Epidermal melanocyte (primary cell): ENCODE results near the gene ATF2.
"Not testable (repeated sequence)": the region's sequence is repeated elsewhere in the genome, so short reads cannot be mapped to it uniquely, and the experiment has no call there.

Experiments used
- DNase-seq: peaks from one replicate; pipeline ENCODE4 v3.0.0; 2011; ENCODE audit warnings: low spot score; ENCODE audit not compliant: insufficient read length

Gene ATF2

DNA sequence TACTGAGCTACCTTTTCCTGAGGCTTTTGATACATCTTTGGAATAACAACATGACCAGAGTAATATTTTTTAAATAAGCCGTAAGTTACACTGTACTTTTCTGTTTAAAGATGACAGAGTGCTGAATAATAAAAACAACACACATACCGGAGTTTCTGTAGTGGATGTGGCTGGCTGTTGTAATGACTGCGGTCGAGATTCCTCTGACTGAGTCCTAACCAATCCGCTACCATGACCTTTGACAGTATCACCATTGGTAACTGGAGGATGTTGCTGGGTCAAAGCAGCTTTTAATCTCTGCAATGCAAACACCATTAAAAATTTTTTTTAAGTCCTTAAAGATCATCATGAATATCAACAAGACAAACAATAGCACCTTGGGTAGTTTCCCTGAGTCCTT is 70.7 kb downstream of the ATF2 start:
- no peak for DNase-seq

DNA sequence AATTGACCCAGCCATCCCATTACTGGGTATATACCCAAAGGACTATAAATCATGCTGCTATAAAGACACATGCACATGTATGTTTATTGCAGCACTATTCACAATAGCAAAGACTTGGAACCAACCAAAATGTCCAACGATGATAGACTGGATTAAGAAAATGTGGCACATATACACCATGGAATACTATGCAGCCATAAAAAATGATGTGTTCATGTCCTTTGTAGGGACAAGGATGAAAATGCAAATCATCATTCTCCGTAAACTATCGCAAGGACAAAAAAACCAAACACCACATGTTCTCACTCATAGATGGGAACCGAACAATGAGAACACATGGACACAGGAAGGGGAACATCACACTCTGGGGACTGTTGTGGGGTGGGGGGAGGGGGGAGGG is 83.9 kb downstream of the ATF2 start:
- DNase-seq = not testable (repeated sequence)

DNA sequence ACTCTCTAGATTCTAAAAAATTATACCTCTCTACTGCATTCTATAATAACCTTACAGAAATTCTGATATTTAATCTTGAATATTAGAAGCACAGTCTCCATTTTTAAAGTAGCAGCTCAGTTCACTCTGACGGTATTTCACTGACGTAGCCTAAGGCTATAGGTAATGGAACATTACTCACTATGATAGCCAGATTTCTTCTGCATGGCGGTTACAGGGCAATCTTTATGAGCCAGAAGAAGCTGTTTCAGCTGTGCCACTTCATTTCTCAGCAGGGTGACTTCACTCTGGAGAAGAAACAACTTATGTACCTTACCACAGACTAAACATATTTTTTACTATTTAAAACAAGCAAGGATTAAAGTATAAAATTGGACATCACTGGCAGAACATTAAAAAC is 87.5 kb downstream of the ATF2 start:
- no peak for DNase-seq

DNA sequence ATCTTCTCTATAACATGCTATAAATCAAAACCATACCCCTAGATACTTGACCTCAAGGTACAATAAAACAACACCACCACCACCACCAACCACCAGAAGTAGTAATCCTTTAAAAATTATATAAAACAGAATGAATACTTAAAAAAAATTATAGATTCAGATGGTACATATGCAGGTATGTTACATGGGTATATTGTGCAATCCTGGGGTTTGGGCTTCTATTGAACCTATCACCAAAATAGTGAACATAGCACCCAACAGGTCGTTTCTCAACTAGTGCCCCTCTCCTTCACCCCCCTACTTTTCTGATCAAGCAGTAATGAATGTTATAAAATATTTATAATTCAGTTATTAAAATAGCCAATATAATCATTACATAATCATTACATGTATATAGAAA is 91.7 kb downstream of the ATF2 start:
- no peak for DNase-seq

DNA sequence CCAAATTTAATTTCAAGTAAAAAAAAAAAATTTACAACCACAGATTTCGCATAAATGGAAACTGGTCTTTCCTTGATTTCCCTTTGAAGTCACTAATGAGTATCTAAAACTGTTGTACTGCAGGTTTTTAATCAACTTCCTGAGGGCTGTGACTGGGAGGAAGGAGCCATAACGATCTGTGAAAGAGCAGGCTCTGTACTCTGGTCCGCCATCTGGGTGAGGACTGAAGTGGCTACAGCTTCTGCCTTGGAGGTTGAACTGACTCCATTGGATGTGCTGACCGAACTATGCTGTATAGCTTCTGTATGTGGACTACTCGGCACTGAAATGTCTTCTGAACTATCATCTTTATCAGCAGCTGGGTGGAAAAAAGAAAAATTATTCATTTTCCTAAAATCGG is 93.5 kb downstream of the ATF2 start:
- DNase-seq = no peak

DNA sequence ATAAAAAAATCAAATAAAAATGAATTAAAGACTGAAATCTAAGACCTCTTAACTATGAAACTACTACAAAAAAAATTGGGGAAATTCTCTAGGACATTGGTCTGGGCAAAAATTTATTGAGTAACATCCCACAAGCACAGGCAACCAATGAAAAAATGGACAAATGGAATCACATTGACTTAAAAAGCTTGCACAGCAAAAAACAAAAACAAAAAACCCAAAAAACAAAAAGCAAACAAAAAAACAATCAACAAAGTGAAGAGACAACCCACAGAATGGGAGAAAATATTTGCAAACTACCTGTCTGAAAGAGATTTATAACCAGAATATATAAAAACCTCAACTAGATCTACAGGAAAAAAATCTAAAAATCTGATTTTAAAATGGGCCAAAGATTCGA is 99.5 kb downstream of the ATF2 start:
- no peak for DNase-seq

DNA sequence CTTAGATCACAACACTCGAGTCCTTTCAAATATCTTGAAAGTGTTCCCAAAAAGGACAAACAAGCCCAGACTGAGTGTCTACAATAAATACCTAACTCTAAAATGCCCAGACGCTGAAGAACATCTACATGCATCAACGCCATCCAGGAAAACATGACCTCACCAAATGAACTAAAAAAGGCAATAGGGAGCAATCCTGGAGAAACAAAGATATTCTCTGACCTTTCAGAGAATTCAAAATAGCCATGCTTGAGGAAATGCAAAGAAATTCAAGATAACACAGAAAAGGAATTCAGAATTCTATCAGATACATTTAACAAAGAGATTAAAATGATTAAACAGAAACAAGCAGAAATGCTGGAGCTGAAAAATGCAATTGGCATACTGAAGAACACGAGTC is 101.6 kb downstream of the ATF2 start:
- no peak for DNase-seq

DNA sequence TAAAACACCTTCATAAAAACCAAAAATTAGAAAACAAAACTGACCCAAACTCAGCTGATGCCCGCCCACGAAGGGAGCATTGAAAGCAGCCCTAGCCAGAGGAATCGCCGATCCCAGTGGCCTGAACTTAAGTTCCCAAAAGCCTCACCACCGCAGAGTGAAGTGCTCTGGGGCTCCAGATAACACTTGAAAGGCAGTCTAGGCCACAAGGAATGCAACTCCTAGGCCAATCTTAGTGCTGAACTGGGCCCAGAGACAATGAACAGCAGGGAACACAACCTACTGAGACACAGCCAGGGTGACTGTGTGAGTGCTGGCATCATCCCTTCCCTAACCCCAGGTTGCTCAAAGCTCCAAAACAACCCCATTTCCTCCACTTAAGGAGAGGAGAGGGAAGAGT is 103.2 kb downstream of the ATF2 start:
- DNase-seq = no peak

DNA sequence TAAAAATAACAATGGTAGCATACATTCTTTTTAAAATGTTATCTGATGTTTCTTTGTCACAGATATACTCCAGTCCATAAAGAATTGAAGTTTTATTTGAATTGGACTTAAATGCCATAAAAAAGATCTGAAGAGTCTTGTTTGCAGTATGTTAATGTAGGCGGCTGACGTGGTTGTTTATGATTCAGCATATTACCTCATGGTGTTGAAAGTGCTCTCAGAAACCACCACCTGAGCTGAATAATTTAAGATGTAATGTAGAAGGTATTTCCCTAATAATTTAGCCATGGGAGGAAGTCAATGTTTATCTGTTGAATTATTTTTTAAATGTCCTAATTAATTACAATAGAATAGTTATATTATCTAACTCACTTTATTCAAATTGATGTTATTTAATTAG is 104.3 kb downstream of the ATF2 start:
- DNase-seq = no peak

DNA sequence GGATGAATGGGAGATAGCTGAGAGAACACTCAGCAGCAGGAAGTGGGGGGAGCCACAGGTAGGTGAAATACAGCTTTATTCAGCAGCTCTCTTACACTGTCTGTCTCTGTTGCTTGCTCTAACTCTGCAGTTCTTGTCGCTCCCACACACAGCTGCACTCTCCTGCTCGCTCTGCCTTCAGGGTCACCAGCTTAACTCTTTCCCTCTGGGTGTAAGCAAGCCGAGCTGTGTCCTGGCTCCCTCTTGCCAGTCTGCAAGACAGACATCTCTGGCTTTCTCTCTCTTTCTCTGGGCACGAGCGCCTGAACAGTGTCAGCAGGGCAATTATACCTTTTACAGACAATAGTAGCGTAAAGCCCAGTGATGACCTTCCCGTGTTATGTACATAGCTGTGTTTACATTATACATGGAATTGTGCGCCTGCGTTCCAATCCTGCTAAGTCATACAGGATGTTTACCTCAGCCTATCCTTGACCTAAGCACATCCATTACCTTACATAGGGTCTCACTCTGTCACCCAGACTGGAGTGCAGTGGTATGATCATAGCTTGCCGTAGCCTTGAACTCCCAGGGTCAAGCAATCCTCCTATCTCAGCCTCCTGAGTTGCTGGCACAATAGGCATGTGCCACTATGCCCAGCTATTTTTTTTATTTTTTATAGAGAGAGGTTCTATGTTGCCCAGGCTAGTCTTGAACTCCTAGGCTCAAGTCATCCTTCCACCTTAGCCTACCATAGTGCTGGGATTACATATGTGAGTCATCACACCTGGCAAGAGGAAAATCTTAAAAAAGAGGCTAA is 105.0 kb downstream of the ATF2 start:
- DNase-seq = no peak

DNA sequence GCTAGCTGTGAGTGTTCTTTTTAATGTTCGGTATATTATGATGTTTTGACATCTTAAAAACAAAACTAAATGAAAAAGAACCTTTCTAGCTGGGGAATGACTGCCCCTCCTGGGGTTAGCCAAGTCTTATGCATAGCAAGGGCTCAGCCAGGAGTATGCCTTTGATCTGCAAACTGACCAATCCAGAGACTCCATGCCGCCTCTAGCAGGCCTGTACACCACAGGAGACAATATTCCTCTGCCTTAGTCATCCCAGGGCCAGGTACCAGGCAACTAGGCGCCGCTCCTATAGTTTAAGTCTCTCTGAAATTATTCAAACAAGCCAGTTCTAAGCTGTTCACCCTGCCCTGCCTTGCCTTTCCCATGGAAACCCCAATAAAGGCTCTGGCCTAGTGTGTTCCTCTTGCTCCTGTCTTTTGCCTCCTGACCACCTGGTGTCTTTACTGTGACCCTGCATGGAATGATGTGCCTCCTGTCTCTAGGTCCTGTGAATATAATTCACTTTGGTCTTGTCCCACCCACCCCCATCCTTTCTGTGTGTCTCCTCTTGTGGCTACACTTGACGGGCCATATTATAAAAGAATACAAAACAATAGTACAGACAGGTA is 110.8 kb downstream of the ATF2 start:
- no peak for DNase-seq

DNA sequence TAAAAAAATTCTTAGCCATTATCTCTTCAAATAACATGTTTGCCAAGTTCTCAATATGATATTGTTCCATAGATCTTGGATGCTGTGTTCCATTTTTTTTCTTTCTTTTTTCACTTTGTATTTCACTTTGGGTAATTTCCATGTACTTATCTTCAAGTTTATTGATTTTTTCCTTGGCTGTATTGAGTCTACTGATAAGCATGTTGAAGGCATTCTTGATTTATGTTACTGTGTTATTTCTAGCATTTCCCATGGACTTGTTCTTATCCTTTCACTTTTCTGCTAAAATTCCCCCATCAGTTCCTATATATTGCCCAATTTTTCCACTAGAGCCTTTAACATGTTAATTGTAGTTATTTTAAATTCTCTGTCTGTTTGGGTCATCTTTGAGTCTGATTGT is 112.0 kb downstream of the ATF2 start:
- no peak for DNase-seq

DNA sequence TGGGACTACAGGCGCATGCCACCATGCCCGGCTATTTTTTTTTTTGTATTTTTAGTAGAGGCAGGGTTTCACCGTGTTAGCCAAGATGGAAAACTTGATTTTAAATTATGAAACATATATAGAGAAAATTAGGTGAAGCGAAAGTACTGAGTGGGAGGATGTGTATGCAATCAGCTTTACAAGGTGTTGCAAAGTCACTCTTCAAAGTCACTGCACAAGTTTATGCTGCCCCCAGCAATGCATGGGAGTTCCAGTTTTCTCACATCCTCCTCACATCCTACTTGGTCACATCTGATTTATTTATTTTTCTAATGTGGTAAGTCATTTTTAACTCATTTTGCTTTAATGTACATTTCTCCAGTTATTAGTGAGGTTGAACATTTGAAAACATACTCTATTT is 113.7 kb downstream of the ATF2 start:
- no peak for DNase-seq

DNA sequence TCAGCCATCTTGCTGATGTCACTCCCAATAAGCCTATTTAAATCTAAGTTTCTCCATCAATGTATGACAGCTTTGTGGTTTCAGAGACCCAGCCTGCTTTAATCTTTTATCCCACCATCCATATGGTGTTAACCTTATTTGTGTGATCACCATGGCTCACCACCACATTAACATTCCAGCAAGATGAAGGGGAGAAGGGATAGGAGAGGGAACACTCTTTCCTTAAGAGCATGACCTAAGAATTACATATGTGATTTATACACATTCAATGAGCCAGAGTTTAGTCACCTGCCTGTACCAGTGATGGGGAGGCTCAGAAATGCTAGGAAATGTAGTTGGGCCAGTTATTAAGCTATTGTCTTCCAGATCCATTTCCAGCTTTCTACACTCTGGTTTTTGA is 118.3 kb downstream of the ATF2 start:
- no peak for DNase-seq

DNA sequence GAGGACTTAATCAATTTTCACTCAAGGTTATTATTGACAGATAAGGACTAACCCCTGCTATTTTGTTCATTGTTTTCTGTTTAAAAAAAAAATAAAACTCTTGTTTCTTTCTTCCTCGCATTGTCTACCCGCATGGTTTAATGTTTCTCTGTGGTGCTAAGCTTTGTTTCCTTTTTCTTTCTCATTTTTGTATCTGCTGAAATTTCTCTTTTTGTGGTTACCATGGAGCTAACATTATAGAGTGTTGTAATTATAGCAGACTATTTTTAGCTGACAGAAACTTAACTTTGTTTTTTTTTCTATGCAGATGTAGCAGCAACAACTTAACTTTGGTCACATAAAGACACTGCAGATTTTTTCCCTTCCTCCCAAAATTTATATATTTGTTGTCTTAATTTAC is 119.7 kb downstream of the ATF2 start:
- DNase-seq = no peak

DNA sequence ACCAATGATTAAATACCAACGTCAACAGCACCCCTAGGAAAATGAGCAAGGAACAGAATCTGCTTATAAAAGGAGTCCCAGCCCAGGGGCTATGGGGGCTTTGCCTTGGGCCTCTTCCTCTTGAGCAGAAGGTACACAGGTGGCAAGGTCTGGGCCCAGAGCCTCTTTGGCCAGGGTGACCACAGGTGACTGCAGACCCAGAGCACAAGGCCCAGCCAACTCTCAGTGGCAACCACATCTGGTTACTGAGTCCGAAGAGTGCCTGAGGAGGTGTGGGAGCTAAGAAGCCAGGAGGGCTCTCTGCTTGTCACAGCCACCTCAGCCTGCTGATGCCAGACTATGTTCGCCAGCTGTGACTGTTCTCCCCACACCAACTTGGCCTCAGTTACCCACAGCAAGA is 128.5 kb downstream of the ATF2 start:
- DNase-seq = no peak

DNA sequence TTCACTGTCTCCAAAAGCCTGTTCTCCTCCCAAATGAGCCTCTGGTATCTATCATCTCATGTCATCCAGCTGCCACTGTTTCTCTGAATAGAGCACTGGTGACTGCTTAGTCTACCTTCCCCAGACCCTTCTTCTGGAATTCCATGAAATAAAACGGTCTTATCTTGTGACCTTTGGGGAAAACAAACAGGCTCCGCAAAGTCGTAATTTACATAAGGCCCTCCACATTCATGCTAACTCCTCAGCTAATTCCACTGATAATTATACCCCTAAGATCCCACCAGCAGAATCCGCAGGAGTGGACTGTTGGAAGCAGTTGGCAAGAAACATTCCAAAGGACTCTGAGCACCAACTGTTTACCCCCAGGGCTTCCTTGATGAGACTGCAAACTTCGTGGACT is 129.0 kb downstream of the ATF2 start:
- no peak for DNase-seq

DNA sequence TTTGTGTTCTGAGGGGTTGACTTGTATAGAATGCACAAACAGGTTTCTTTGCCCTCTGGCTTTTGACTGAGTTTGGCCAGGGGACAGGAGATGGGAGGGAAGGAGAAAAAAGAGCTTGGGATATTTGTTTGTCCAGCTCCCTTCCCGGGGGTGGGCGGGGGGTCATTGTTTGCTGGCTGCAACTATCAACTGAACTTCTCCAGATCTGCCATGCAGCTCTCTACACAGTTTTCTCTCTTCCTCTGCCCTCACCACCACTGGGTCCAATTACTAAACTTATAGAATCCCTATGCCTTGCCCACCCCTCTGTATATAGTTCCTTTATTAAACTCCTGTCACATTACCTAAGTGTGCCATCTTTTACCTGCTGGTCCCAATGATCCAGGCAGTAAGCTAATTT is 130.1 kb downstream of the ATF2 start:
- DNase-seq = no peak

DNA sequence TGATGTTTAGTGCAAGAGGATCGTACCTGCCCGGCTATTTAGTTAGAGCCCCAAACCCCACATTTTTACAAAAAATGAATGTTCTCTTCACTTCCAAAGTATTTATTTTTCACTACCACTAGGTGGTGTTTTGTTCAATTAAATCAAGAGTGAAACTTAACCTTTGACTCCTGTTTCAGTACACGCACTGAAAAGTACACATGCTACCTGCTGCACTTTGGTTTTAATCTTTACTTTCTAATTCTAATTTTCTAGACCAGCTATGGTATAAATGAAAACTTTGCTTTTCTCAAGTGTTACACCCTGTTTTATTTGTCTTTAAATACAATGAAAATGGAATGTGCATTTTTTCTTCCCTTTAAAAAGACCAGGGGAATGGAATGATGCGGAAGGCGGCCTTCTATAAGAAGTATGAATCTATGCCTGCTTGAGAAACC is 131.4 kb downstream of the ATF2 start:
- no peak for DNase-seq

DNA sequence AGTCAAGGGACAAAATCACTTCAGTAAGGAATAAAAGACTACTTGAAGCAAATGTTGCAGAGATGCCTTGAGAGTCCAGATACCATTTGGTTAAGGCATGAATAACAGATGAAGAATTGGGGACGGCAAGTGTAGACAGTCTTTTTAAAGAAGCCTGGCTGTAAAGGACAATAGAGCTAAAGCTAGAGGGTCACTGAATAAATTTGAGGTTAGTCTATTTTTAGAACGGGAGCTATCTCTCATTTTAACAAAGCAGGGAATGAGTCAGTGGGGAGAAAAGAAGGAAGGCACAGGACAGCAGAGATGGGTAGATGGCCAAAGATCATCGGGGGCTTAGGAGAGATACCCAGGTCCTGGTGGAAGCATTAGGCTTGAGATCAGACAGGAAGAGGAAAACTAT is 132.2 kb downstream of the ATF2 start:
- DNase-seq = no peak

DNA sequence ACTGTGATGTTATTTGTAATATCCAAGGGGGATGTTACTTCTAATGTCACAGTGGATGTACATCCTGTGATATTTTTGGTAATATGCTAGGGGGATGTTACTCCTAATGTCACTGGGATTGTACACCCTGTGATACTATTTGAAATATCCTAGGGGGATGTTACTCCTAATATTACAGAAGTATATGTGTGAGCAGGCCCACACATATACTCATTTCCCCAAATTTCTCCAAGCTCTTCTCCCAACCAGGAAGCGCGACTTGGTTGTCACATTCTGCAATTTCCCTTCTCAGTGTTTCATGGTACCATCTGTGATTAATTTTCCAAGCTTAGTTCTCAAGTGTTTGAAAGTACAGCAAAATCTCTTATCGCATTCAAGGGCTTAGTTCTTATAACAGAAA is 133.3 kb downstream of the ATF2 start:
- no peak for DNase-seq

DNA sequence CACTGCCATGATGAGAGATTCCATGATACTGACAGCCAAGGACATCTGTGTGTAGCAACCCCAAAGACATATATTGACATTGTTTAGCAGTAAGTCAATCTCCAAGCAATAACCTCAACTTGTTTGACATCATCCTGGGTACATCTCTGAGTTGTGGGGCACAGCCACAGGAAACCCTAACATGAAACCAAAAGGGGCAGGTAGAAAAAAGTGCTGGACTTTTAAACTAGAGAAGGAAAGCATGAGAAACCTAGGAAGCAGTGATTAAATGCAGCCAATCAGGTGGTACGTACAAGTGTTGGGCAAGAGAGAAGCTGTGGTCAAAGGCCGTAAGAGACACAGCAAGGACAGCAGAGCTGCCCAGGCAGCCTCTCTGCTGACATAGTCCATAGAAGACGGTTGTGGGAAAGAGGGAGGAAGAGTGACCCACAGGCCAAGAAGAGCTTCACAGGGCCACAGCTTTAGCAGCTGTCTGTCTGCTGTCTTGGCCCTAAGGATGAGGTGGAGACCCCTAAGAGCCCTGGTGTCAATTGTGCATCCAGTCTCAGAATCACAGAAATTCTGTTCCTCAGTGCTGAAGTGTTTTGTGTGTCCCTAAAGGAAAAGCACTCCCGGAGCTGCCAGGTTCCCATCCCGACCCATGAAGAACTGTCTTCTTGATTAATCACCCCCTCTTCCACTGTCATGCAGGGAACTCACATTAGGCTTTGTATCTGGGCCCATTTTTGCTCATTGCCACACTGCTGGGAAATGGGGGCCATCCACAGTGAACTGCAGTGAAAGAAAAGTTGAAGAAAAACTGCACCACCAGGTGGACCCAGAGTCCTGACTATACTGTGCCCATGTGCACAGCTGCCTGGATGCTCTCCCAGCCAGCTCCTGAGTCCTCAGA is 137.4 kb downstream of the ATF2 start:
- no peak for DNase-seq
